22Rv1 (cell line): ENCODE data around the gene PDPR.

ENCODE experiments used
- H3K27ac ChIP-seq: fragments of 450-650 bp; 2 replicates; pipeline ENCODE4 v1.5.1; 2017
- ZFX ChIP-seq: fragments of 450-650 bp; IDR thresholded peaks from 2 replicates; pipeline ENCODE4 v1.6.1; 2017; ENCODE audit warnings: antibody characterized with exemption, borderline replicate concordance
- TF ChIP-seq, protein P1 (sequence below): fragments of 450-650 bp; IDR thresholded peaks from 2 replicates; pipeline ENCODE4 v1.5.1; 2017; ENCODE audit warnings: mild to moderate bottlenecking

PDPR gene

GRCh38 chr16:70156207-70156978 is 42.3 kb downstream of the PDPR start:
- no peak overlapping the region for H3K27ac ChIP-seq
- TF ChIP-seq, protein P1, sequence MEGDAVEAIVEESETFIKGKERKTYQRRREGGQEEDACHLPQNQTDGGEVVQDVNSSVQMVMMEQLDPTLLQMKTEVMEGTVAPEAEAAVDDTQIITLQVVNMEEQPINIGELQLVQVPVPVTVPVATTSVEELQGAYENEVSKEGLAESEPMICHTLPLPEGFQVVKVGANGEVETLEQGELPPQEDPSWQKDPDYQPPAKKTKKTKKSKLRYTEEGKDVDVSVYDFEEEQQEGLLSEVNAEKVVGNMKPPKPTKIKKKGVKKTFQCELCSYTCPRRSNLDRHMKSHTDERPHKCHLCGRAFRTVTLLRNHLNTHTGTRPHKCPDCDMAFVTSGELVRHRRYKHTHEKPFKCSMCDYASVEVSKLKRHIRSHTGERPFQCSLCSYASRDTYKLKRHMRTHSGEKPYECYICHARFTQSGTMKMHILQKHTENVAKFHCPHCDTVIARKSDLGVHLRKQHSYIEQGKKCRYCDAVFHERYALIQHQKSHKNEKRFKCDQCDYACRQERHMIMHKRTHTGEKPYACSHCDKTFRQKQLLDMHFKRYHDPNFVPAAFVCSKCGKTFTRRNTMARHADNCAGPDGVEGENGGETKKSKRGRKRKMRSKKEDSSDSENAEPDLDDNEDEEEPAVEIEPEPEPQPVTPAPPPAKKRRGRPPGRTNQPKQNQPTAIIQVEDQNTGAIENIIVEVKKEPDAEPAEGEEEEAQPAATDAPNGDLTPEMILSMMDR = no peak
- TF ChIP-seq ZFX = no peak

DNA sequence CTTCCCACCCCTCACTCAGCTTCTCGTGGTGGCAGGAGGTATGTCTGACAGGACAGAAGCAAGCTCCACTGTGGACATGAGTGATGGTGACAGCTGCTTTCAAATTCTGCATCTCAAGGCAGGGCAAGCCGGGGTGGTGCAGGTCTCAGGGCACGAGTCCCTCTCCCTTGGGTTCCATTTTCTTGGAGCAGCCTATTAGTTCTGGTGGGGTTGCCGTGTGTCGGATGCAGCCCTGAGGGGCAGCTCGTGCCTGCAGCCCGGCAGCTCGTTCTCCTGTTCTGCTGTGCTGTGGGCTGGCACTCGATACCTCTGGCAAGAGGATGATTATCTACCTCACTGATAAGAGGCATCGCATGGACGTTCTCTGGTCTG is 43.0 kb downstream of the PDPR start:
- H3K27ac ChIP-seq = no peak overlapping the region
- no peak for TF ChIP-seq ZFX
- TF ChIP-seq, protein P1 = no peak

DNA sequence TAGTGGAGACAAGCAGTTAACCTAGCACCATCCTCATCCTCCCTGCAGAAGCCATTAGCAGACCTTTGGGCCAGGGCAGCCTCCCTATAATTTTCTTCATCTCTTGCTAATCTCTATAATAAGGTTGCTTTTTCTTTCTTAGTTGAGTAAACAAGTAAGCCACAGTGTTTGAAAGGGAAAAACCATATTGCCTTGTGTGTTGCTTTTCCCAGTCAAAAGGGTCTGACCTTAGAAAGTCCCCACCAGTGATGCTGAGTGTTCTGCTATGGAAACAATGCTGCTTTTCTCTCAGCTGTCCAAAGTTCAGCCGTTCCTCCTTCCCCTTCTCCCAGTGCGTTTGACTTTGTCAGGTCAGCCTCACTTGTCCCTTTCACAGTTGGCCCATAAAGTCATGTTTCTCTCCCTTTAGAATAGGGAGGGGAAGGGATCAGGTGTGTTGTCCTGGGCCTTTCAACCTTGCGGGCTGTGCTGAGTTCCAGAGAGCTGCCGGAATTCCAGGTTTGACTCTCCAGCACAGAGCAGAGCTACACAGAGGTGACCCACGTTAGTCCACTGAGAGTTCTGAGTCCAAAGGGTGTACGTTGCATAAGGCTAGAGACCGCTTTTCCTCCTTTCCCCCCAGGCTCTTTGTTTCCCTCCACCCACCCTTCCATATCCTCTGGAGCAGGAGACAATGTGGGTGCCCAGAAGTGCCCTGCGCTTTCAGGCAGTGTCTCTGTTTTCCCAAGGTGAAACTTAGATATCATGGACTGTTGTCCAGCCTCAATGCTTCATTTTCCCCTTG is 43.5 kb downstream of the PDPR start:
- no peak overlapping the region for H3K27ac ChIP-seq
- TF ChIP-seq, protein P1 = no peak
- TF ChIP-seq ZFX = no peak

GRCh38 chr16:70158261-70158939 is 44.3 kb downstream of the PDPR start:
- H3K27ac ChIP-seq = no peak overlapping the region
- TF ChIP-seq, protein P1 = peak; percentile 10; the same call in 1 of the 2 replicates
- TF ChIP-seq ZFX = no peak

DNA sequence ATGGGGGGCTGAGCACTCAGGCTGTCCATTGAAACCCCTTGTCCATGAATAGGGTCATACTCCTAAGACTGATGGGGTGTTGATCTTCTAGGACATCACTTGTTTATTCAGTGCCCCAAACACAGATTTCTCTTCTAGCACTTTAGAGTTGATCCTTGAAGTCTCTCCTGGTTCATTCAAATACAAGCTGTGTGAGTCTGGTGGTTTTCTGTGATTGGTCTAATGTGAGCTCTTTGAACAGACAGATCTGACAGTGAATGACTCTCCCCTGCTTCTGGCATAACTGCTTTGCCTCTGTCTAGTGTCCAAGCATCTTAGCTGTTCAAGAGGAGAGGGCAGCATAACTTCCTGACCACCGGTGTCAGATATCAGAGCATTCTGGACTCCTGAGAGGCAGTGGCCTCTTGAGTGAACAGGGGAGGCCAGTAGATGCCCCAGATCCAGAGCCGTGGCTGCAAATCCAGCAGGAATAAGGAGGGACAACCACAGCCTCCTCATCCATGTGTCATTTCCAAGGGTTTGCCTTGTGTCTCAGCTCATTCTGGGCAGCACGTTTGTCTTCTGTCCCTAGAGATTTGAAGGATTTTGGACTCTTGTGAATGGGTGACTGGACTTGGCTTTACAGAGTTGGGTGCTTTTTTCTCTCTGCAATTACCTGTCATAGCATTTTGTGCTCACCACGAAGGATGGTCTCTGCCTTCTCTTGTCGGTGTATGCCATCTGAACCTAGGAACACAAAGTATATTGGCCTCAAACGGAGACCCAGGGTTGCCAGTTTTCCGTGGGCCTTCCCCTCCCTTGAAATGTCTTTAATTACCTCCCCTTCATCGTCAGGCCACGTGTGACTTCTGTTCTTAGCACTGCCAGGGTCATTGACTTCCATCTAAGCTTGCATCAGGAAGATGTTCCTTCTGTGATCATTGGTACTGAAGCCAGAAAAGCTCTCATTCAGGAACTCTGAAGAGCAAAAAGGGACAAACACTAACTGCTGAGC is 45.5 kb downstream of the PDPR start:
- TF ChIP-seq, protein P1 = no peak
- TF ChIP-seq ZFX = no peak
- no peak overlapping the region for H3K27ac ChIP-seq

DNA sequence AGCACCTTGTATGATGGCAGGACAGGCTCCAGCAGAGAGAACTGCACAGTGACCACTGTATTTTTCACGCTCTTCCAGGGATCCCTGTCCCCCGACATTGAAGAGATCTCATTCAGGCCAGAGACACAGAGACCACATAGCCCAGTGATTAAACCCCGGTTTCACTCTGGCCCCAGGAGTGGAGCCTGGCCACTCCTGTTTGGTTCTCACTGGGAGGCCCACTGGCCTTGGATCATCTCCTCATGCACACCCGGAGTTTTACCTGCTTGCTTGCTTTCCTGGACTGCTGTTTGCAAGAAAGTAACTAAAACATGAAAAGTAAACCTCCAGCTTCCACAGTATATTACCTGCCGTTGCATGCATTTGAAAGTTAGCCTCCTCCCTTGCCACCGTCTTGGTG is 46.3 kb downstream of the PDPR start:
- H3K27ac ChIP-seq = no peak overlapping the region
- TF ChIP-seq, protein P1 = no peak
- no peak for TF ChIP-seq ZFX
